Epithelial cell of prostate (primary cell): Measurements from ENCODE around the gene TMEM170B.

Experiments
- DNase-seq: peaks from one replicate; pipeline ENCODE4 v3.0.0-alpha.2; 2011; ENCODE audit warnings: low read depth, low spot score
- H3K27ac ChIP-seq: fragments of 450-650 bp; 2 replicates; pipeline ENCODE4 v1.5.1; 2017; ENCODE audit warnings: mild to moderate bottlenecking

The TMEM170B gene

GRCh38 chr6:11575408-11576033 is 38.0 kb downstream of the TMEM170B start:
- no peak overlapping the region for H3K27ac ChIP-seq
- peak; percentile 34 for DNase-seq

- no peak for DNase-seq
- H3K27ac ChIP-seq: no peak overlapping the region
Observed at GRCh38 chr6:11580686-11581405, 43.3 kb downstream of the TMEM170B start.

DNA sequence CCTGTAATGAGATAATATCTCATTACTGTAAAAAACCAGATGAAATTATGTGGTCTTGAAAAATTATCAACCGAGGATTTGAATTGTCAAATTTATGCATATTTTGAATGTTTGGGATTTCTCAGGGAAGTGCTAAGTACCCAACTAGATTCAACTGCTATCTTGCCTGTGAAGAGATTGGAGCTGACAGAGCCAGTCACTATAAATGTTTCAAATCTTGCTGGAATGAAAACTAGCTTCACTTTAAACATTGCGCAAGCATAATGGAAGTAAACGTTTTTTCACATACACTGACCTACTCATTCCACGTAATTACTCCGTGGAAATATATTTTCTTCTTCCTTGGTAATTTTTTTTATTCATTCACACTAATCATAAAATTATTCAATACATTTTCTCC is 46.7 kb downstream of the TMEM170B start:
- H3K27ac ChIP-seq: no peak overlapping the region
- DNase-seq: no peak

DNA sequence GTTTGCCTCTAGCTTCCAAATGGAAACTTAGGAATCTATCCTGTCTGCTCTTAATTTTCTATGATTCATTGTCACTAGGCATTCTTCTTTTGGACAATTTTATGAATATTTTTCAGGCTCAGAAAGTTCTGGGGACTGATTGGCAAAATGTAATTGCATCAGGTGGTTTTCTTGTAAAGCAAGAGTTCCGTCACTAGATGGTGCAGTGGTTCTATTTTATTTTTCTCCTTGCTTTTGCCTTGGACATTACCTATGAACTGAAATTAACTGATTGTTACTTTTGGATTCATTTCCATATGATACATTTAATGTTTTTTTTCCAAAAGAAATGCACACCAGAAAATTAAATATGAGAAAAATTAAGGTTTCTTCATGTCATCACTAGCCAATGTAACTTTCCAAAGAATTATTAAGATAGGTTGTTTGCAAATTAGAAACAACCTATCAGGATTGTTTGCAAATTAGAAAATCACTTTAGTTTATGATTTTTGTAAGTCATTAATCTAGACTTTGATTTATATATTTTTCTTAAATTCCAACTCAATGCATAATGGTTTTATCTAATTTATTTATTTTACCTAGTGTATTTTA is 48.0 kb downstream of the TMEM170B start:
- no peak overlapping the region for H3K27ac ChIP-seq
- no peak for DNase-seq

DNA sequence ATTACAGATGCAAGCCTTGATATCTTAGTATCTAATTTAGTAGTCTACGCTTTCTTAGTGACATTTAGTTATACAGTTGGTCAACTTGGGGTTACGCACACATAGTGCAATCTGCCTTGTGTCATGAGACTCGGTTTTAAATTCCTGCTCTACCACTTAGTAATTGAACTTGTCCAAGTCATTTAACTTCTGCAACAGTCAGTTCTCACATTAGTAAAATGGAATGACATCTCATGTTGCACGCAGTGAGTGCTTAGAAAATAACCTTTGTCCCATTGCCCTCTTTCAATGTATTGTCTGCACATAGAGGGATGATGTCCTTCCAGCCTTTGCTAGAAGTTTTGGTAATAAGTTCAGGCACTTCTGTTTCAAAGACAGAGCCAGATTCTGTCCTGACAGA is 48.6 kb downstream of the TMEM170B start:
- H3K27ac ChIP-seq: no peak overlapping the region
- DNase-seq: no peak

GRCh38 chr6:11586536-11586935 is 49.0 kb downstream of the TMEM170B start:
- DNase-seq: no peak
- H3K27ac ChIP-seq: no peak overlapping the region

DNA sequence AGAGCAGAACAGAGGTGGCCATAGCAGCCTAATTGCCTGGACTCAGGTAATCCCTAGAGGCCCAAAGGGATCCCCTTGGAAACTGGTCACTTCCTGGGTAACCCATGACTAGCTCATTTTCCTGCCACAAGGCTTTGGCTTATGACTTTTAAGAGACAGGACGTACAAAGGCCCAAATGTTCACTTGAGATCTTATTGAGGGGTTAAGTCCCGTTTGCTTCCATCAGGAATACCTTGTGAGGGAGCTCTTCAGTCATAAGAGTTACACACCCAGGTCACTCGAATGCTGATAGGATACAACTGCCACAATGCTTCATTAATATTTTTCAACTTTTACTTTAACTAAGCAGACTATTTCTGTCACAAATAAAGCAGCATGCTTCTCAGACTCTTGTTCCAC is 51.7 kb downstream of the TMEM170B start:
- no peak overlapping the region for H3K27ac ChIP-seq
- DNase-seq: no peak

GRCh38 chr6:11592294-11592906 is 54.9 kb downstream of the TMEM170B start:
- no peak for DNase-seq
- H3K27ac ChIP-seq: no peak overlapping the region

DNA sequence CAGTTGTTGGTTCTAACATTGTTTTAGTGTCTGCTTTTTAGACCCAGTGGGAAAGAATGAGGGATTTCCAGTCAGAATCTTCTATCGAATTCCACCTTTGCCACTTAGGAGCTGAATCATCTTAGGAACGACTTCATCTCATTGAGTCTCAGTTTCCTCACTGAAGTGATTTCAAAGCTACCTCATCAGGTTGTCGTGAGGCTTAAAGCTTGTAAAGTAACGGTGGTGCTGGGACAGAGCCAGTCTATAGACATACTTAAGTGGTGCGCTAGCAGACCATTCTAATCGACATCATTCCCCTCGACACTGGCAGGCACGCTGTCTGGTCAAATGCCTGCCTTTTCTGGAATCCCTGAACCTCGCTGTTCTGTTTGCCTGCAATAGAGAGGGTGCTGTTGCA is 55.5 kb downstream of the TMEM170B start:
- no peak for DNase-seq
- no peak overlapping the region for H3K27ac ChIP-seq

DNA sequence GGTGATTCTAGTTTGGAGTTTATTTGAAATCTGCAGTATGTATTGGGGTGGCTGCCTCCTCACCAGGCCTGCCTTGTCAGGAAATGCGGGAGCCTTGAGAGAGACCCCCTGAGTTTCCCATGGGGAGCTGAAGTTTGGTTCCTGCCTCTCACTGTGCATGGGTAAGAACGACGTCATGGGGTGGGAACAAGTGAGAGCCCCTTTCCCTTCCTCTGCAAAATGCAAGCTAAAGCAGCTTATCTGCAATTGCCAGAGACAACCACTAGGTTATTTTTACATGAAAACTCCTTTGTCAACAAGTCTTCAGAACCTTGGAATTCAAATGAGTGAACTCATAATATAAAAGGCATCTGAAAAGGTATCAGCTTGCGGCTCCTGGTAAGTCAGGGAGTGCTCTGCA is 58.4 kb downstream of the TMEM170B start:
- no peak overlapping the region for H3K27ac ChIP-seq
- no peak for DNase-seq

DNA sequence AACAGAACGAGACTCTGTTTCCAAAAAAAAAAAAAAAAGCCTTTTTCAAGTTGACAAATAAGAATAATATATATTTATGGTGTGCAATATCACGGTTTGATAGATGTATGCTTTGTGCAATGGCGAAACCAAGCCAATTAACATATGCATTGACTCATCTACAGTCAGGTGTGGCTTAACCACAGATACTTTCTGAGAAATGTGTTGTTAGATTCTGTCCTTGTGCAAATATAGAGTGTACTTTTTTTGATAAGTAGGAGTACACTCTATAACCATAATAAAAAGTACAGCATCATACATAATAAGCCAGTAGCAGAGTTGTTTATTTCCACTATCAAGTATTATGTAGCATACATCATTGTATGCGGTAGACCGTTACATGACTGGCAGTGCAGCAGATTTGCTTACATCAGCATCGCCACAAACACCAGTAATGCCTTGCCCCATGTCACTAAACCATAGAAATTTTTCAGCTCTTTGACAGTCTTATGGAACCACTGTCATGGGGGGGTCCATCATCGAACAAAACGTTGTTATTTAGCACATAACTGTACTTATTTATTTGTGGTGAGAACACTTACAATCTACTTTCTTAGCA is 59.2 kb downstream of the TMEM170B start:
- no peak overlapping the region for H3K27ac ChIP-seq
- peak; percentile 51 for DNase-seq

GRCh38 chr6:11598687-11599086 is 61.1 kb downstream of the TMEM170B start:
- no peak for DNase-seq
- no peak overlapping the region for H3K27ac ChIP-seq

DNA sequence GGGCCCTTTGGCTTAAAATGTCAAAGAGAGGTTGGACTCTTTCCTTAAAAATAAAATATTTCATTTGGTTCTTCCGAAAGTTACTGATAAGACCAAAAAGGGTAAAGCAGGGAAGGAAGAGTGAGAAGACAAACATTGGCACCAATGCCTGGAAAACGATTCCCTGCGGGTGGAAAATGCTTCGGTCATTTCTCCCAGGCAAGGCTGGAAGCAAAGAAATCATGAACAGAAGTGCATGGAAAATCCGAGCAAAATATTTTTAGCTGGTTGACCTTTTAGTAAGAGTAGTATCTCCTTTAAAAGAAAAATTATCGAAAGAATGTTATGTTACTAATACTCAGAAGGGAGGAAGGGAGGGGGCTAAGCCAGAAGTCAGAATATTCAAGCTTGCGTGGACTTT is 62.7 kb downstream of the TMEM170B start:
- DNase-seq: no peak
- no peak overlapping the region for H3K27ac ChIP-seq

DNA sequence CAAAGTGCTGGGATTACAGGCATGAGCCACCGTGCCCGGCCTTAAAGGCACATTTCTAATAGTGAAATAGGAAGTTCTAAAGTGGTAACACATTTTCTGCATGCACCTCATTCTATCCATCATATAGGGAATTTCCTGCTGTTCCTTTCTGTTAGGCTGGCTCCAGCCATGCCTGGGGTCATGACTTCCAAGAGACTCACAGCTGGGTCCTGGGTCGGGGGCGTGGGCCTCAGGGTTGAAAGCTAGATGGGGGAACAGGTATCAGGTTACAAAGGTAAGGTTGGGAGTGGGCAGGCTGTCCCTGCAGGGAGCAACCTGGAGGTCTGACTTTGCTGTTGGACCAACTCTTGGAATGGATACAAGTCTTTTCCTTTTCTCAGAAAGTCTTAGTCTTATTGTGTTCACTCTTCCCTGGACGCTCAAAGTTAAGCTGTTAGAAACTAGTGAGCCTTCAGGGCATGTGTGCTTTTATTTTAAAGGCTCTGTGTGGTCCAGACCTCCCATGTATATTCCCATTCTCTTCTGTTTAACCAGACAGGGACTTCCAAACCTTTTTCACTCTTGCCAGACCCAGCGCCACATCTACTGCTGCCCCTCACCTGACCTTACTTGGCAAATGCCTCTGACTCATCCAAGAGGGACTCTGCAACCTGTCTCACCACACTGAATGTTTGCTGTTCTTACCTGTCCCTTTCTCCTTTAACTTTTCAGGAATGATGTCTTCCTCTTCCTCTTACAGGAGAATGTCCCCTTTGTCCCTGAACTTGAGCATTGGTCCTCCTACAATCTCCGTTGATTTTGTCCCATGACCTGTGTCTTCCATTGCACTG is 64.4 kb downstream of the TMEM170B start:
- DNase-seq: peak; percentile 20
- no peak overlapping the region for H3K27ac ChIP-seq

DNA sequence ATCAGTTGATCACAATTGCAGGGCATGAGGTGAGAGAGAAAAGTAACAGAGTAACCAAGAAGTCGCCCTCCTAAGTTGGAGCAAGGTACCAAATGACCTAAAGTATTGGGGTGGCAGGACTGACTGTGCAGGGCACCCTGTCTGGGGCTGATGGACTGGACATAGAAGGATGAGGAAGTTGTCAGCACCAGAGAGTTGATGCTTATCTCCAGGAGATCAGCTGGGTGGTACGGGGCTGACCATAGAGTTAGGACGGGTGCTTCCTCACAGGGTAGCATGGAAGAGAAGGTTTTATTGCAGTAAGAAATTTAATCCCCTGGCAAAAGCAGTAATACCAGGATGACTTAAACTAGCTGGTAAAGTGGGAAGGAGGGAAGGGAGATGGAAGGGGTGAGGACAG is 66.7 kb downstream of the TMEM170B start:
- no peak for DNase-seq

GRCh38 chr6:11604836-11605506 is 67.4 kb downstream of the TMEM170B start:
- no peak for DNase-seq
- H3K27ac ChIP-seq: no peak overlapping the region

More for the DNA sequence above, 66.7 kb downstream of the TMEM170B start:
- H3K27ac ChIP-seq: no peak overlapping the region

GRCh38 chr6:11605507-11605905 is 68.0 kb downstream of the TMEM170B start:
- H3K27ac ChIP-seq: no peak overlapping the region
- no peak for DNase-seq

GRCh38 chr6:11606332-11606731 is 68.8 kb downstream of the TMEM170B start:
- no peak for DNase-seq
- H3K27ac ChIP-seq: no peak overlapping the region

- DNase-seq: no peak
- H3K27ac ChIP-seq: no peak overlapping the region
Observed at GRCh38 chr6:11607383-11607782, 69.8 kb downstream of the TMEM170B start.
